Measurements from ENCODE around the gene PIK3C2A. TPM values are rescaled to one million over a fixed set of nuclear protein-coding genes. Genes with fewer than 3 reads are reported as not detected.

PIK3C2A gene
- total RNA-seq, 1 experiment from 2014 or later: 68.3 TPM

GRCh38 chr11:17185938-17186337, 21.8 kb downstream of the PIK3C2A start:
- Histone ChIP-seq H3K9me3 (ENCODE audit: control insufficient read depth, insufficient read depth, low read depth, low read length) (no peaks in the 10 kb centered on the region), H3K4me3 (ENCODE audit: low read depth in 2 of 2, low read length in 2 of 2) (no peak overlapping the region), H3K4me1 (ENCODE audit: control insufficient read depth, insufficient read depth, low read length) (no peaks in the 10 kb centered on the region), H3K27me3 (ENCODE audit: control insufficient read depth, insufficient read depth, low read length) (no peaks in the 10 kb centered on the region), H3K36me3 (ENCODE audit: control insufficient read depth, insufficient read depth, low read length) (no peaks in the 10 kb centered on the region), H3K27ac (ENCODE audit: low read length) (no peak overlapping the region)
- intact Hi-C loops (cut with micrococcal nuclease; ENCODE audit: unreplicated experiment): no loop called here
- ChIA-PET CTCF (no interaction called here), POLR2A (no interaction called here)
- DNase-seq (ENCODE audit: low read depth, low spot score) (no peak), ATAC-seq (no peak)
- no TSS peak for BruUV-seq (replicated peaks)
- in situ Hi-C loops (cut with HindIII; ENCODE audit: low pct_unique_long_range_greater_than_20kb, low sequenced_read_pairs): no loop called here
- no peak for TF ChIP-seq REST (IDR thresholded peaks at IDR 0.05; ENCODE audit: insufficient read depth in 1 of 2, low read depth in 2 of 2, low read length in 1 of 2)
- TF ChIP-seq TCF7L2 (IDR thresholded peaks at IDR 0.05; ENCODE audit: low read depth, low read length): no peak
- no peak for TF ChIP-seq POLR2AphosphoS5 (IDR thresholded peaks at IDR 0.05; ENCODE audit: low read depth, low read length)
- no peak for TF ChIP-seq CTCF (IDR thresholded peaks at IDR 0.05)
- no peak for TF ChIP-seq SIN3A (IDR thresholded peaks at IDR 0.05; ENCODE audit: borderline replicate concordance, insufficient read depth, low read depth, low read length)

DNA sequence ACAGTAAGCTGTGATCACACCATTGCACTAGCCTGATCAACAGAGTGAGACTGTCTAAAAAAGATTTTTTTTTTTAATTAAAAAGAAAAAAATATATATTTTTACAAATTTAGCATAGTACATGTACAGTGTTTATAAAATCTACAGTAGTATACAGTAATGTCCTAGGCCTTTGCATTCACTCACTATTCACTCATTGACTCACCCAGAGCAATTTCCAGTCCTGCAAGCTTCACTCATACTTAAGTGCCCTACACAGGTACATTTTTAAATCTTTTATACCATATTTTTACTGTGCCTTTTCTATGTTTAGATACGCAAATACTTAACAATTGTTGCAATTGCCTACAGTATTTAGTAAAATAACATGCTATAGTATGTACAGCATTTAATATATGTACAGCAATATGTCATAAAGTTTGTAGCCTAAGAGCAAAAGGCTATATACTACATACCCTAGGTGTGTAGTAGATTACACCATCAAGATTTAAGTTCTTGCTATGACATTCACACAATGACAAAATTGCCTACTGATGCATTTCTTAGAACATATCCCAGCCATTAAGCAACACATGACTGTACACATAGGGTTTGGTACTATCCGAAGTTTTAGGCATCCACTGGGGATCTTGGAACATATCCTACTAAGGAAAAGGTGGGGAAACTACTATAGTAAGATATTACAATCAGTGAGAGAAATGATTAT, 22.8 kb downstream of the PIK3C2A start:
- in situ Hi-C loops (cut with HindIII; ENCODE audit: low pct_unique_long_range_greater_than_20kb, low sequenced_read_pairs) (no loop called here), intact Hi-C loops (cut with micrococcal nuclease; ENCODE audit: unreplicated experiment) (no loop called here)
- ATAC-seq (no peak), DNase-seq (ENCODE audit: low read depth, low spot score) (no peak)
- H3K9me3 ChIP-seq (ENCODE audit: control insufficient read depth, insufficient read depth, low read depth, low read length): no peaks in the 10 kb centered on the region
- CTCF ChIA-PET: no interaction called here
- no peaks in the 10 kb centered on the region for H3K4me1 ChIP-seq (ENCODE audit: control insufficient read depth, insufficient read depth, low read length)
- TF ChIP-seq SIN3A (IDR thresholded peaks at IDR 0.05; ENCODE audit: borderline replicate concordance, insufficient read depth, low read depth, low read length) (no peak), POLR2AphosphoS5 (IDR thresholded peaks at IDR 0.05; ENCODE audit: low read depth, low read length) (no peak), TCF7L2 (IDR thresholded peaks at IDR 0.05; ENCODE audit: low read depth, low read length) (no peak), CTCF (IDR thresholded peaks at IDR 0.05) (no peak), REST (IDR thresholded peaks at IDR 0.05; ENCODE audit: insufficient read depth in 1 of 2, low read depth in 2 of 2, low read length in 1 of 2) (no peak)
- H3K27ac ChIP-seq (ENCODE audit: low read length): no peak overlapping the region
- TSS peak; percentile 32 for BruUV-seq (replicated peaks)
- no peaks in the 10 kb centered on the region for H3K36me3 ChIP-seq (ENCODE audit: control insufficient read depth, insufficient read depth, low read length)
- no peak overlapping the region for H3K4me3 ChIP-seq (ENCODE audit: low read depth in 2 of 2, low read length in 2 of 2)
- H3K27me3 ChIP-seq (ENCODE audit: control insufficient read depth, insufficient read depth, low read length): no peaks in the 10 kb centered on the region
- POLR2A ChIA-PET: interaction anchor here (0.7 kb wide), 1 partner anchor 451 kb away, joined by 3 read pairs; no protein-coding TSS in a partner anchor
